DOHH2 (cell line): ENCODE data around the gene EPB41L2.

Experiments
- H3F3A ChIP-seq: fragments of 200-600 bp; sonication (generic), shearing (Covaris generic); 2 replicates; pipeline ENCODE4 v1.6.0; 2016; ENCODE audit warnings: antibody characterized with exemption, mild to moderate bottlenecking; ENCODE audit not compliant: control insufficient read depth, insufficient read depth
- H3K27ac ChIP-seq: fragments of 200-600 bp; sonication (generic); 2 replicates; pipeline ENCODE4 v1.5.1; 2014; ENCODE audit warnings: low read depth, mild to moderate bottlenecking, low read length, moderate library complexity
- H3K27me3 ChIP-seq: fragments of 200-600 bp; sonication (generic); 2 replicates; pipeline ENCODE4 v1.6.1; 2014; ENCODE audit warnings: mild to moderate bottlenecking, low read length, mixed read lengths; ENCODE audit not compliant: control insufficient read depth
- H3K36me3 ChIP-seq: fragments of 200-600 bp; sonication (generic); 2 replicates; pipeline ENCODE4 v1.6.1; 2014; ENCODE audit warnings: mild to moderate bottlenecking, low read length, moderate library complexity, mixed read lengths; ENCODE audit not compliant: control insufficient read depth
- H3K4me1 ChIP-seq: fragments of 200-600 bp; sonication (generic); 2 replicates; pipeline ENCODE4 v1.6.1; 2014; ENCODE audit warnings: mild to moderate bottlenecking, low read length, mixed read lengths; ENCODE audit not compliant: control insufficient read depth
- H3K4me2 ChIP-seq: fragments of 200-600 bp; sonication (generic); 2 replicates; pipeline ENCODE4 v1.6.0; 2014; ENCODE audit warnings: mild to moderate bottlenecking, low read length, moderate library complexity
- H3K4me3 ChIP-seq: fragments of 200-600 bp; sonication (generic); 2 replicates; pipeline ENCODE4 v1.5.1; 2014; ENCODE audit warnings: mild to moderate bottlenecking, low read length, mixed read lengths
- H3K79me2 ChIP-seq: fragments of 200-600 bp; sonication (generic); 2 replicates; pipeline ENCODE4 v1.6.1; 2014; ENCODE audit warnings: mild to moderate bottlenecking, low read length, mixed read lengths; ENCODE audit not compliant: control insufficient read depth
- H3K9me2 ChIP-seq: fragments of 200-600 bp; sonication (generic); replicated peaks from 2 replicates; pipeline ENCODE4 v1.6.1; 2014; ENCODE audit warnings: mild to moderate bottlenecking, low read length, mixed read lengths; ENCODE audit not compliant: control insufficient read depth
- H3K9me3 ChIP-seq: fragments of 200-600 bp; sonication (generic); 2 replicates; pipeline ENCODE4 v1.6.1; 2014; ENCODE audit warnings: antibody characterized with exemption, low read length, mixed read lengths; ENCODE audit not compliant: control insufficient read depth, insufficient read depth
- H4K20me1 ChIP-seq: fragments of 200-600 bp; sonication (generic); 2 replicates; pipeline ENCODE4 v1.6.0; 2014; ENCODE audit warnings: low read depth, mild to moderate bottlenecking, antibody characterized with exemption, low read length, moderate library complexity; ENCODE audit not compliant: control insufficient read depth, insufficient read depth
- CTCF ChIP-seq: fragments of 200-600 bp; sonication (generic); IDR thresholded peaks from one replicate; pipeline ENCODE4 v1.5.1; 2014; ENCODE audit warnings: antibody characterized with exemption, mild to moderate bottlenecking, low read depth, low read length; ENCODE audit not compliant: poor library complexity, severe bottlenecking
- EZH2phosphoT487 ChIP-seq: fragments of 200-600 bp; sonication (generic); IDR thresholded peaks from 2 replicates; pipeline ENCODE4 v1.6.1; 2017; ENCODE audit warnings: borderline replicate concordance, mild to moderate bottlenecking, antibody characterized with exemption, low read length, moderate library complexity, mixed read lengths

EPB41L2 gene

GRCh38 chr6:131051341-131051740, 11.7 kb downstream of the EPB41L2 start:
- Histone ChIP-seq H3K9me2 (no peaks in the 10 kb centered on the region), H3K27ac (no peak overlapping the region), H4K20me1 (no peaks in the 10 kb centered on the region; the same call in 1 of the 2 replicates), H3K4me3 (no peak overlapping the region), H3K36me3 (peaks cover 28% of the 10 kb centered on the region), H3K4me1 (no peaks in the 10 kb centered on the region), H3K9me3 (peaks cover 23% of the 10 kb centered on the region; the same call in 1 of the 2 replicates), H3K79me2 (peaks cover 94% of the 10 kb centered on the region), H3K27me3 (no peaks in the 10 kb centered on the region), H3F3A (no peaks in the 10 kb centered on the region), H3K4me2 (no peak overlapping the region)
- TF ChIP-seq CTCF (no peak), EZH2phosphoT487 (no peak)

GRCh38 chr6:131049608-131050007, 13.4 kb downstream of the EPB41L2 start:
- H4K20me1 ChIP-seq: no peaks in the 10 kb centered on the region; the same call in 1 of the 2 replicates
- H3K4me1 ChIP-seq: no peaks in the 10 kb centered on the region

GRCh38 chr6:131048933-131049515, 14.0 kb downstream of the EPB41L2 start:
- no peak for TF ChIP-seq EZH2phosphoT487
- no peak for TF ChIP-seq CTCF
- Histone ChIP-seq H3K36me3 (peaks cover 5% of the 10 kb centered on the region), H3K27ac (no peak overlapping the region), H3K9me2 (no peaks in the 10 kb centered on the region), H3K27me3 (no peaks in the 10 kb centered on the region), H3K4me2 (no peak overlapping the region), H3K79me2 (peaks cover 92% of the 10 kb centered on the region), H3K4me3 (no peak overlapping the region), H3K4me1 (no peaks in the 10 kb centered on the region), H3F3A (no peaks in the 10 kb centered on the region), H4K20me1 (no peaks in the 10 kb centered on the region; the same call in 1 of the 2 replicates), H3K9me3 (peaks cover 4% of the 10 kb centered on the region; the same call in 1 of the 2 replicates)

More at GRCh38 chr6:131049608-131050007, 13.4 kb downstream of the EPB41L2 start:
- H3F3A ChIP-seq: no peaks in the 10 kb centered on the region
- H3K9me2 ChIP-seq: no peaks in the 10 kb centered on the region
- no peak overlapping the region for H3K4me2 ChIP-seq
- no peak overlapping the region for H3K4me3 ChIP-seq
- no peak overlapping the region for H3K27ac ChIP-seq
- peaks cover 94% of the 10 kb centered on the region for H3K79me2 ChIP-seq
- H3K36me3 ChIP-seq: peaks cover 11% of the 10 kb centered on the region
- no peaks in the 10 kb centered on the region for H3K27me3 ChIP-seq
- peaks cover 10% of the 10 kb centered on the region; the same call in 1 of the 2 replicates for H3K9me3 ChIP-seq
- TF ChIP-seq EZH2phosphoT487: no peak
- TF ChIP-seq CTCF: no peak
